Astrocyte of the spinal cord (primary cell): Measurements from ENCODE around the gene GANAB.
"Not testable (repeated sequence)": the region's sequence is repeated elsewhere in the genome, so short reads cannot be mapped to it uniquely, and the experiment has no call there.

Experiments
- DNase-seq: peaks from one replicate; pipeline ENCODE4 v3.0.0; 2011; ENCODE audit warnings: low read depth, low spot score
- H3K4me3 ChIP-seq: 2 replicates; pipeline ENCODE4 v1.5.1; 2011; ENCODE audit warnings: low read depth, mild to moderate bottlenecking, low read length, moderate library complexity
- in situ Hi-C: cut with HindIII; loops from 2 replicates; pipeline ENCODE4 v1.10.0; 2017; ENCODE audit warnings: low sequenced_read_pairs
- TF ChIP-seq, protein P1 (sequence below): IDR thresholded peaks from 2 replicates; pipeline ENCODE4 v1.5.1; 2012; ENCODE audit warnings: low read depth, mild to moderate bottlenecking, low read length, inconsistent platforms

Gene GANAB

DNA sequence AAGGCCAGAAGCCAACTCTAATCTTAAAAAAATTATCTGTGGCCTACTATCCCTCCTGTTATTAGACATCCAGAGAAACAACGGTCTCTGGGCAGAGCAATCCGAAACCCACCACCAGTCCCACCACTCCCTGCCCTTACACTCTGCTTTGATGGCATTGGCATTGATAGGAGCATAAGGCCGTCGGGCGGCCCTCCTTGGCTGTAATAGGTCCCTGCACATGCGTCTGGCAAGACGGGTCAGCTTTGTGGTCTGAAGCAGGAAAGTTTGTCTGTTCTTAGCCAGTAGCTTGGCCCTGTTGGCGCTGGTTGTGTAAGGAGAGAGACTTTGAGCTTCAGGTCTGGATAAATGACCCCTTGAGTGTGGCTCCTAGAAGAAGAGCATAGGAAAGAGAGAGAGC is 51.3 kb downstream of the GANAB start:
- TF ChIP-seq, protein P1, sequence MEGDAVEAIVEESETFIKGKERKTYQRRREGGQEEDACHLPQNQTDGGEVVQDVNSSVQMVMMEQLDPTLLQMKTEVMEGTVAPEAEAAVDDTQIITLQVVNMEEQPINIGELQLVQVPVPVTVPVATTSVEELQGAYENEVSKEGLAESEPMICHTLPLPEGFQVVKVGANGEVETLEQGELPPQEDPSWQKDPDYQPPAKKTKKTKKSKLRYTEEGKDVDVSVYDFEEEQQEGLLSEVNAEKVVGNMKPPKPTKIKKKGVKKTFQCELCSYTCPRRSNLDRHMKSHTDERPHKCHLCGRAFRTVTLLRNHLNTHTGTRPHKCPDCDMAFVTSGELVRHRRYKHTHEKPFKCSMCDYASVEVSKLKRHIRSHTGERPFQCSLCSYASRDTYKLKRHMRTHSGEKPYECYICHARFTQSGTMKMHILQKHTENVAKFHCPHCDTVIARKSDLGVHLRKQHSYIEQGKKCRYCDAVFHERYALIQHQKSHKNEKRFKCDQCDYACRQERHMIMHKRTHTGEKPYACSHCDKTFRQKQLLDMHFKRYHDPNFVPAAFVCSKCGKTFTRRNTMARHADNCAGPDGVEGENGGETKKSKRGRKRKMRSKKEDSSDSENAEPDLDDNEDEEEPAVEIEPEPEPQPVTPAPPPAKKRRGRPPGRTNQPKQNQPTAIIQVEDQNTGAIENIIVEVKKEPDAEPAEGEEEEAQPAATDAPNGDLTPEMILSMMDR: no peak
- no peak for DNase-seq
- in situ Hi-C loops: no loop called here
- H3K4me3 ChIP-seq: no peak overlapping the region

DNA sequence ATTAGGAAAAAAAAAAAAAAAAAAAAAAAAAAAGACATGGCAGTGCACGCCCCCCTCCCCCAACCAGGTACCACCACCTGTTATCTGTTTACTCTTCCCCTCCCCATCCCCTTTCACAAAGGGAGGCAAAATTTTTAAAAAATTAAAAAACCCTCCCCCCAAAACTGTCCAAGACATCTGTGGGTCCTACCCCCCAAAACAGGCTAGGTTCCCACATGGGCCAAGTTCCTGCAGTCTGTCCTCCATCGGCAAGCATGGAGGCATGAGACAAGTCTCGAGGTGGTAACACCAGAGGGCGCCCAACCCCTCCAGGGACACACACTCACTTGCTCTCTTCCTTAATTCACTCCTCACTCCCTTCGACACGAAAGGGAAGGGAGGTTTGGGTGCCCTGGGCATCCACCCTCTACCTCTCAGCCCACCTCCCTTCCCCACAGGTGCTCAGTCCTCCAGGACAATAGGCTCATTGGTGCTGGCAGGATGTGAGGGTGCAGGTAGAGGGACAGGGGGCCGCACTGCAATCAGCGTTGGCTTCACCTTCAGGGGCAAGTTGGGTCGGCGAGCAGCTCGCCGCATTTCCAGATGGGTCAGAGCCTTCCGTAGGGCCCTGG is 52.9 kb downstream of the GANAB start:
- DNase-seq: peak; percentile 65
- TF ChIP-seq, protein P1: peak; percentile 78
- in situ Hi-C loops: no loop called here
- no peak overlapping the region for H3K4me3 ChIP-seq

DNA sequence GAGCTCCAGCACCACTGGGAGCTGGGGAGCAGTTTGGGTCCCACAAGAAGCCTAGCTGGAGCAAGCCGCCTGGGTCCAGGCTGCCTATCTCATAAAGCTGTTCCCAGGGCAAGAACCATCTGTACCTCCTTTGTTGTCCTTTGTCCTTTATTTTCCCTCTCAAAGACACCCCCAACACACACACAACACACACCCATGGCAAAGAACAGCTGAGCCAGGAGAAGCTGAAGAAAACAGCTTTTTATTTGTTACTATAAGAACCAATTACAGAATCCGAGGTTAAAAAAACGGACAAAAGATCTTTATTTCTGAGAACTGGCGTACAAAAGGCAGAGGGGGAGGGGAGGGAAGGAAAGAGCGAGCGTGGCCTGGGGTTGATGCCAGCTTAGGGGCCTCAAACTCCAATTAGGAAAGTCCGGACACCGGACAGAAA is 53.4 kb downstream of the GANAB start:
- DNase-seq: no peak
- TF ChIP-seq, protein P1: no peak
- no peak overlapping the region for H3K4me3 ChIP-seq
- in situ Hi-C loops: no loop called here

DNA sequence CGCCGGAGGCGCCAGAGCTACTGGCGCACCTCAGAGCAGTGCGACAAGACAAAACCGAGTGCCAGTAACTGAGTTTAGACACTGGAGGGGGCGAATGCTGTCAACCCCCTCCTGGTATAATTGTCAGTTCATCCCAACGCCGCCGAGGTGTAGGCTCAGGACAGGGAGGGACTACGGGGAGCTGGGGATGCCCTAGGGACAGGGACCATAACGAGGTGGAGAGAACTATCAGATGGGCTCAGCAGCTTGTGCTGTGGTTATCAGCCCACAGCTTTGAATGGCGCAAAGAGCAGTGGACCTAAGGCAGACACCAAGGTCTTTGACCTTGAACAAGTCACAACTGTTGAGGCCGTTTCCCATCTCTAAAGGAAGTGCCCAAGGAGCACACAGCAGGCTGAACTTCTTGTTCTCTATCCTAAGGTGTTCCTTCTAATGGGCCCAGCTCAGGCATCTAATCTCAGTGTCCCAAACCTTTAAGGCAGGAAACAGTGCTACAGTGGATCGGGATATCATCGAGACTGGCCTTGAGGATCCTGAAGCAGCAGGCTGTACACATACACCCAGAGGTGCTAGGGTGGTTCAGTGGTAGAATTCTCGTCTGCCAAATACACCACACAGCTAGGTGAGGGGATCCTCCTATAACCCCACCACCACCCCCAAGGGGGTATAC is 54.1 kb downstream of the GANAB start:
- no peak for DNase-seq
- TF ChIP-seq, protein P1: no peak
- peak overlapping the region; percentile 93 for H3K4me3 ChIP-seq
- in situ Hi-C loops: no loop called here

DNA sequence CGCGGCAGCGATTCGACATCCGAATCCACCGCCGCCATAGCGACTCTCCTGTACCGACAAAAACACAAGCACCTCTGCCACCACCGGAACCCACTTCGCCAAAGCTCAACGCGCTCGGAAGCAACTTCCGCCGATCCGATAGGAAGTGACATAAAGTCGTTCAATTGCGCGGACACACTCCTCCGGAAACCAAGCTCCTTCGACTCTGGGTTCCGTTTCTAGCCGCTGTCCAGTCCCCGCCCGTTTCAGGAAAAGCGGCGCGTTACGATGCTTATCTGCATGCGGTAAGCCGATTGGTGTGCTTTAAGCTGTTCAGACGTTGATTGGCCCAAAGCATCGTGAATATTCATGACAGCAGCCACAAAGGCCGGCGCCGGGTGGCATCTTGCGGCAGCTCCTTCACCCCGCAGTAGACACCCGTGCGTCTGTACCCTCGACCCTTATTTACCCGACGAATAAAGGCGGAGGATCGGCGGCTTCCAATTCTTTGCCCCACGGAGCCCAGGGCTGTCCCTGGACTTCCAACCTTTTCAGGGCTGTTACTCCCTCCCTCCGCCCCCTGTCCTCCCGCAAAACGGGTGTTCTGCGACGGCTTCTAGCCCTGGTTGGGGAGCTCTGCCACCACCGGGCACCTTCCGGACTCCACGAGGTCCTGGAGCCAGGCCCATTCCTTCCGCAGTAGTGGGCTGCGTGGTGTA is 54.8 kb downstream of the GANAB start, which contains the start of gene TUT1:
Gene TUT1, minus strand, starts transcription at position 76 of the 698 bp plus-strand sequence. Its CDS starts 38 bp downstream, at position 38.
- H3K4me3 ChIP-seq: peak within 1 kb of the TSS; percentile 93
- peak; percentile 99 for DNase-seq
- in situ Hi-C loops: no loop called here
- TF ChIP-seq, protein P1: no peak

DNA sequence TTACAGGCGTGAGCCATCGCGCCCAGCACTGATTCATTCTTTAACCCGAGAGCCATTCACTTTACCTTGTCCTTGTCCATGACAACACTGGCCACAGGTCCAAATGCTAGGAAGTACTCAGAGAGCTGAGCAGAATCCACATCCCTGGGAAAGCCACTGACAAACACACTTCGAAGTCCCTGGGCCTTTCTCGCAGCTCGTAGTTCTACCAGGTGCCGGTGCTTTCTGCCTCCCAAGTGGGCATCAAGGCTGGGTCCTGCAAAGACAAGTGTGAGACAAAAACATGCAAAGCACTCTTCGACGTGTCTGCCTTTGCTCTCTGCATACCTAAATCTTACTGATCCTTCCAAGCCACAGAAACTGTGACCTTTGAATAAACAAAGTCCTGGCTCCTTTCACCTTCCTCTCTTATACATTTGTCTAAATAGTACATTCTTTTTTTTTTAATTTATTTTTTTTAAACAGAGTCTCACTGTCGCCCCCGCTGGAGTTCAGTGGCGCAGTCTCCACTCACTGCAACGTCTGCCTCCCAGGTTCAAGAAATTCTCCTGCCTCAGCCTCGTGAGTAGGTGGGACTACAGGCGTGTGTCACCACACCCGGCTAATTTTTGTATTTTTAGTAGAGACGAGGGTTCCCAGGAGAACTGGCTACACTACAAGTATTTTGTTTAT is 57.3 kb downstream of the GANAB start:
- TF ChIP-seq, protein P1: peak; percentile 48
- no peak for DNase-seq
- in situ Hi-C loops: no loop called here
- H3K4me3 ChIP-seq: no peak overlapping the region

DNA sequence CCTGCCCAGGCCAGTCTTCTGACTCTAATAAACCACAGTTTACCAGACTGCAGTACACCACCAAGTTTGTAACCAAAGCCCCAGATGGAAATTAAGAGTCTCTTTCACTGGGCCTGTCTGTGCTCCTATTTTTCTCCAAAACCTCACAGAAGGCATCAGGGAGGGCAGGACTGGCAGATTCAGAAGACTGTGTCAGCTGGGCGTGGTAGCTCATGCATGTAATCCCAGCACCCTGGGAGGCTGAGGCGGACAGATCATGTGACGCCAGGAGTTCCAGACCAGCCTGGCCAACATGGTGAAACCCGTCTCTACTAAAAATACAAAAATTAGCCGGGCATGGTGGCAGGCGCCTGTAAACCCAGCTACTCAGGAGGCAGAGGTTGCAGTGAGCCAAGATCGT is 61.1 kb downstream of the GANAB start:
- DNase-seq, in situ Hi-C loops, H3K4me3 ChIP-seq: not testable (repeated sequence)

DNA sequence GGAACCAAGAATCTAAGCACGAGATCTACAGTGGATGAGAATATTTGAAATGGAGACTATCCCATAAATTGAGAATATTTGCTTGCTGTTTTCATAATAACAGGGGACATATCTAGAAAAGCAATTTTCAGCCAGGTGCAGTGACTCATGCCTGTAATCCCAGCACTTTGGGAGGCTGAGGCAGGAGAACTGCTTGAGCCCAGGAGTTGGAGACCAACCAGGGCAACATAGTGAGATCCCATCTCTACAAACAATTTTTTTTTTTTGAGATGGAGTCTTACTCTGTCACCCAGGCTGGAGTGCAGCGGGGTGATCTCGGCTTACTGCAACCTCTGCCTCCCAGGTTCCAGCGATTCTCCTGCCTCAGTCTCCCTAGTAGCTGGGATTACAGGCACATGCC is 64.7 kb downstream of the GANAB start:
- DNase-seq, H3K4me3 ChIP-seq, in situ Hi-C loops: not testable (repeated sequence)
